ENCODE measurements around the gene SRSF4. TPM values are rescaled to one million over a fixed set of nuclear protein-coding genes. Genes with fewer than 3 reads are reported as not detected.
"Not testable (repeated sequence)": the region's sequence is repeated elsewhere in the genome, so short reads cannot be mapped to it uniquely, and the experiment has no call there.

SRSF4 gene
- total RNA-seq, 4 donors from 2014 or later = 41.4 to 82.6 (median 56.4) TPM

DNA sequence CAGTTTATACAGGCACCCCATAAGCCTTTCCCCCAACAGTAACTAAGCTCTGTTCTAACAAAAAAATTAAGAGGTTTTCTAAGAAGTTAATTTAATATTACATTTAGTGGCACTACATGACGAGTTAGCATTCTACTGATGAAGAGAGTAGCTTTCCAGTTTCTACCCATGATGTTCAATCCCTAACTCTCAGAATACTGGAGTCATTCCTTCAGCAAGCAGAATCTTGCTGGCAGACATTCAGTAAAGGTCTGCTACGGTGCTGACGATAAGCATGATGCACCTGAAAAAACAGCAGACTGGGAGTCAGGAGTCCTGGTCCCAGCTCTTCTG is 24.5 kb downstream of the SRSF4 start:
- peaks cover 0 to 37% (median 11%) of the 10 kb centered on the region in 3 donors for H3K4me1 ChIP-seq
- 85 to 88% methylated on average over 3 of the region's 3 CpGs for WGBS, 2 donors
- no peak overlapping the region for H3K4me3 ChIP-seq
- H3K27ac ChIP-seq = no peak overlapping the region
- TF ChIP-seq, protein P1, sequence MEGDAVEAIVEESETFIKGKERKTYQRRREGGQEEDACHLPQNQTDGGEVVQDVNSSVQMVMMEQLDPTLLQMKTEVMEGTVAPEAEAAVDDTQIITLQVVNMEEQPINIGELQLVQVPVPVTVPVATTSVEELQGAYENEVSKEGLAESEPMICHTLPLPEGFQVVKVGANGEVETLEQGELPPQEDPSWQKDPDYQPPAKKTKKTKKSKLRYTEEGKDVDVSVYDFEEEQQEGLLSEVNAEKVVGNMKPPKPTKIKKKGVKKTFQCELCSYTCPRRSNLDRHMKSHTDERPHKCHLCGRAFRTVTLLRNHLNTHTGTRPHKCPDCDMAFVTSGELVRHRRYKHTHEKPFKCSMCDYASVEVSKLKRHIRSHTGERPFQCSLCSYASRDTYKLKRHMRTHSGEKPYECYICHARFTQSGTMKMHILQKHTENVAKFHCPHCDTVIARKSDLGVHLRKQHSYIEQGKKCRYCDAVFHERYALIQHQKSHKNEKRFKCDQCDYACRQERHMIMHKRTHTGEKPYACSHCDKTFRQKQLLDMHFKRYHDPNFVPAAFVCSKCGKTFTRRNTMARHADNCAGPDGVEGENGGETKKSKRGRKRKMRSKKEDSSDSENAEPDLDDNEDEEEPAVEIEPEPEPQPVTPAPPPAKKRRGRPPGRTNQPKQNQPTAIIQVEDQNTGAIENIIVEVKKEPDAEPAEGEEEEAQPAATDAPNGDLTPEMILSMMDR (IDR thresholded peaks at IDR 0.05) = no peak
- no peak for TF ChIP-seq POLR2A (IDR thresholded peaks at IDR 0.05)
- DNase-seq = no peak
- H3K27me3 ChIP-seq = no peaks in the 10 kb centered on the region
- H3K9me3 ChIP-seq = no peaks in the 10 kb centered on the region
- peaks cover 5 to 99% (median 37%) of the 10 kb centered on the region in 3 donors for H3K36me3 ChIP-seq
- intact Hi-C loops (cut with DNase I) = no loop called here

DNA sequence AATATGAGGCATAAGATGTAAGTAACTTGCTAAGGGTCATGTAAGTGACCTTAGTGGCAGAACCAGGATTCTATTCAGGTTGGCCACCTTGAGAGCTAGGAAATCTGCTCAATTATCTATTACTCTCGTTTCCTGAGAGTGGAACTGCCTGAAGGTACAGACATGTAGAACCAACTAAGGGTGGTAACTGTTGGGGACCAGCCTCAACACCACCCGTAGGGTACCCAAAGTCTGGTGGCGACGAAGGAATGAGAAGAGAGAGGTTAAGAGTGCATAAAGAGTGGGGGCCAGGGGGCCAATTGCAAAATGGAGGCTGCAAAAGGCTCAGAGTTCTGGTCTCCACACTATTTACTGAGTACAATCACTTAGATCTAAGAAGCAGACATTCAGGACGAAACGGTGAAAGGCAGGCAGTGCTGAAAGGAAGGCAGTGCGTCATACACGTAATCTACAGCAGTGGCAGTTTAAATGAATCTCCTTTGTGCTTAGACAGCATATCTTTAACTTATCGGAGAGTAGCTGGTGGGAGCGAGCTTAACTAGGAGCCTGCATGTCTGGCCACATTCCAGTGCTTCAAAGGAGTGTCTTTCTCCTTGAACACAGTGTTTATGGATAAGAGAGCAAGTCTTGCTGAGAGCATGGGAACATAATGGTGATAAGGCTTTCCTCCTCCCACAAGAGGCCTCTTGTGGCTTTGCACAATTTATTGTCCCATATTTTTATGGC is 25.0 kb downstream of the SRSF4 start:
- no peak for DNase-seq
- Histone ChIP-seq H3K4me1 (peaks cover 0 to 32% (median 6%) of the 10 kb centered on the region in 3 donors), H3K9me3 (no peaks in the 10 kb centered on the region), H3K4me3 (no peak overlapping the region), H3K27me3 (no peaks in the 10 kb centered on the region), H3K36me3 (peaks cover 5 to 100% (median 42%) of the 10 kb centered on the region in 3 donors), H3K27ac (peak overlapping the region in 1 of 4 donors; percentile 31)
- WGBS, 2 donors = 76 to 78% methylated on average over 10 of the region's 10 CpGs
- TF ChIP-seq, protein P1 (IDR thresholded peaks at IDR 0.05) = no peak
- no peak for TF ChIP-seq POLR2A (IDR thresholded peaks at IDR 0.05)
- intact Hi-C loops (cut with DNase I) = no loop called here

DNA sequence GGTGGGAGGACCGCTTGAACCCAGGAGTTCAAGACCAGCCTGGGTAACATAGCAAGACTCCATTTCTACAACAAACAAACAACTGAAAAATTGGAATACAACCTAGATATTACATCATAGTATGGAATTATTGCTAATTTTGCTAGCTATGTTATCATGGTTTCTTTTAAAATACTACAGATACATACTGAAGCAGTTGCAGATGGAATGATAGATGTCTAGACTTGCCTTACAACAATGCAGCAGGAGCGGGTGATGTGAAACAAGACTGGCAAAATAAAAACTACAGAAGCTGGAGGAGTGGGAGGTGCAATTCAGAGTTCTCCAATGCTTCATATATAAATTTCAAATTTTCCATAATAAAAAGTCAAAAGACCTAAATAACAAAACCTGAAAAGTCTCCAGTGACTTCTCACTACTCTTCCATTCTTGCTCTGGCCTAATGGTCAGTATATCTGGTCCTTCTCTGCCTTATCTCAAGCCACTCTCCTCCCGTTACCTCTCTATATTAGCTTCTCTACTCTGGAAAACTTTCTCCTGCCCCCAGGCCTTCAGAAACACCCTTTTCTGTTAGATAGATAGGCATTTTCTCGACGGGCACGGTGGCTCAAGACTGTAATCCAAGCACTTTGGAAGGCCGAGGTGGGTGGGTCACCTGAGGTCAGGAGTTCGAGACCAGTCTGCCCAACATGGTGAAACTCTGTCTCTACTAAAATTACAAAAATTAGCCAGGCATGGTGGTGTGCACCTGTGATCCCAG is 29.5 kb downstream of the SRSF4 start:
- no peaks in the 10 kb centered on the region for H3K9me3 ChIP-seq
- no peak for DNase-seq
- no peak overlapping the region for H3K4me3 ChIP-seq
- peaks cover 0 to 13% (median 5%) of the 10 kb centered on the region in 3 donors for H3K4me1 ChIP-seq
- H3K36me3 ChIP-seq = peaks cover 37 to 100% (median 69%) of the 10 kb centered on the region in 3 donors
- 79 to 82% methylated on average over 7 to 8 of the region's 8 CpGs for WGBS, 2 donors
- intact Hi-C loops (cut with DNase I) = no loop called here
- no peak overlapping the region for H3K27ac ChIP-seq
- TF ChIP-seq POLR2A (IDR thresholded peaks at IDR 0.05) = no peak
- TF ChIP-seq, protein P1 (IDR thresholded peaks at IDR 0.05) = no peak
- no peaks in the 10 kb centered on the region for H3K27me3 ChIP-seq

DNA sequence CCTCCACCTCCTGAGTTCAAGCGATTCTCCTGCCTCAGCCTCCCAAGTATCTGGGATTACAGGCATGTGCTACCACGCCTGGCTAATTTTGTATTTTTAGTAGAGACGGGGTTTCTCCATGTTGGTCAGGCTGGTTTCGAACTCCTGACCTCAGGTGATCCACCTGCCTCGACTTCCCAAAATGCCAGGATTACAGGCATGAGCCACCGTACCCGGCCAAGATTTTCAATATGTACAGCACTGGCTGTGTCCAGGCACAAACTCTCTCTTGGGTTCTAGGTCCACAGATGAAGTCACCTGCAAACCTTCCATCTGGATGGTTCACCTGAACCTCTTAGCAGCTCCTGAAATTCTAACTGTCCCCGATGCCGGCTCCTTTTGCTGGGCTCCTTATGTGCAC is 31.4 kb downstream of the SRSF4 start:
- H3K4me1 ChIP-seq; DNase-seq; H3K9me3 ChIP-seq; intact Hi-C loops (cut with DNase I); H3K27ac ChIP-seq; H3K27me3 ChIP-seq; H3K4me3 ChIP-seq: not testable (repeated sequence)
- 97 to 98% methylated on average over 6 to 9 of the region's 9 CpGs for WGBS, 2 donors
- H3K36me3 ChIP-seq = peaks cover 44 to 100% (median 79%) of the 10 kb centered on the region in 3 donors

DNA sequence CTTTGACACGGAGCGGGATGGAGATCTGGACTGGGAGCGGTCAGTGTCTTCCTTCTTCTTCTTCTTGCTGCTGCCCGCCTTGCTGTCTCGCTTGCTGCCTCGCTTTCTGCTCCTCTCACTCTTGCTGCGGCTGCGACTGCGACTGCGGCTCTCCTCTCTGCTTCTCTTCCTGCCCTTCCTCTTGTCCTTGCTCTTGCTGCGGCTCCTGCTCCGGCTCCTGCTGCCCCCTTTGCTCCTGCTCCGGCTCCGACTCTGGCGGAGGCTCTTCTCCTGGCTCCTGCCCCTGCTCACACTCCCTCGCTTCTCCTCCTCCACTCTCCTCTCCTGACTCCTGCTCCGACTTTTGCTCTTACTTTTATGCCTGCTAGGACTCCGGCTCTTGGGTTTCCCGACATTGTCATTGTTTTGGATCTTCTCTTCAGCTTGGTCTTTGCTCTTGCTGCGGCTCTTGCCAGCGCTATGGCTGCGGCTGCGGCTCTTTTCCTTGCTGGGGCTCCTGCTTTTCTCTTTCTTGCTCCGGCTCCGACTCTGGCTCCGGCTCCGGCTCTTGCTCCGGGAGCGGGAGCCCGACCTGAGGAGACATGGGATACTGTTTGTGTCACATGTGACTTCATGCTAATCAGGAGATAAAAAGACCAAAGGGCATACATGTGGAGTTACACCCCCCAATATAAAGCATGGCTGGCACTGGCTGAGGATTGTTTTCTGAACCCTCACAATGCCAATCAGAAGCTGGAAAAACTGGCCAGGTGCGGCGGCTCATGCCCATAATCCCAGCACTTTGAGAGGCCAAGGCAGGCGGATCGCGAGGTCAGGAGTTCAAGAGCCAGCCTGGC is 32.8 kb downstream of the SRSF4 start:
- 95 to 96% methylated on average over 23 to 32 of the region's 35 CpGs for WGBS, 2 donors
- no peaks in the 10 kb centered on the region for H3K27me3 ChIP-seq
- H3K9me3 ChIP-seq = no peaks in the 10 kb centered on the region
- H3K27ac ChIP-seq = no peak overlapping the region
- H3K4me3 ChIP-seq = no peak overlapping the region
- TF ChIP-seq, protein P1 (IDR thresholded peaks at IDR 0.05) = no peak
- no peak for TF ChIP-seq POLR2A (IDR thresholded peaks at IDR 0.05)
- intact Hi-C loops (cut with DNase I) = no loop called here
- H3K36me3 ChIP-seq = peaks cover 44 to 100% (median 72%) of the 10 kb centered on the region in 3 donors
- no peaks in the 10 kb centered on the region for H3K4me1 ChIP-seq
- no peak for DNase-seq
